Duodenal mucosa (tissue), 2 donors: ENCODE measurements around the gene KDM4F.

ENCODE experiments used
- H3K27ac ChIP-seq: one replicate; pipeline ENCODE4 v1.7.0; 2013; ENCODE audit warnings: low read depth, low read length
- H3K27me3 ChIP-seq, 2 donors: one replicate each; pipeline ENCODE4 v1.7.0; 2013; ENCODE audit warnings: low read length in 2 of 2, control low read depth in 1 of 2; ENCODE audit not compliant: insufficient read depth in 2 of 2, control insufficient read depth in 1 of 2
- H3K36me3 ChIP-seq, 2 donors: one replicate each; pipeline ENCODE4 v1.7.0; 2013; ENCODE audit warnings: low read length in 2 of 2, control low read depth in 1 of 2; ENCODE audit not compliant: insufficient read depth in 2 of 2, control insufficient read depth in 1 of 2
- H3K4me1 ChIP-seq, 2 donors: one replicate each; pipeline ENCODE4 v1.7.0; 2013; ENCODE audit warnings: low read length in 2 of 2, control low read depth in 1 of 2; ENCODE audit not compliant: insufficient read depth in 2 of 2, control insufficient read depth in 1 of 2
- H3K4me3 ChIP-seq, 2 donors: one replicate each; pipeline ENCODE4 v1.7.0; 2013; ENCODE audit warnings: low read length in 2 of 2, low read depth in 1 of 2
- H3K9ac ChIP-seq, 2 donors: one replicate each; pipeline ENCODE4 v1.7.0; 2013; ENCODE audit warnings: low read length in 2 of 2, low read depth in 1 of 2
- H3K9me3 ChIP-seq, 2 donors: one replicate each; pipeline ENCODE4 v1.7.0; 2013; ENCODE audit warnings: low read length in 2 of 2, control low read depth in 1 of 2; ENCODE audit not compliant: control insufficient read depth in 1 of 2

Gene KDM4F

GRCh38 chr11:95076416-95076815 is 27.2 kb downstream of the KDM4F start:
- Histone ChIP-seq H3K36me3 (no peaks in the 10 kb centered on the region), H3K9ac (no peak overlapping the region), H3K27me3 (no peaks in the 10 kb centered on the region), H3K4me3 (no peak overlapping the region), H3K27ac (no peak overlapping the region), H3K9me3 (no peaks in the 10 kb centered on the region), H3K4me1 (peaks cover 12 to 17% of the 10 kb centered on the region in 2 donors)

GRCh38 chr11:95076981-95077380 is 27.8 kb downstream of the KDM4F start:
- Histone ChIP-seq H3K9ac (no peak overlapping the region), H3K4me1 (peaks cover 12 to 17% of the 10 kb centered on the region in 2 donors), H3K36me3 (no peaks in the 10 kb centered on the region), H3K9me3 (no peaks in the 10 kb centered on the region), H3K27me3 (no peaks in the 10 kb centered on the region), H3K27ac (no peak overlapping the region), H3K4me3 (no peak overlapping the region)

GRCh38 chr11:95078526-95078925 is 29.3 kb downstream of the KDM4F start:
- H3K4me3 ChIP-seq, result no peak overlapping the region
- no peaks in the 10 kb centered on the region for H3K36me3 ChIP-seq
- no peak overlapping the region for H3K27ac ChIP-seq

GRCh38 chr11:95081010-95081409 is 31.8 kb downstream of the KDM4F start:
- Histone ChIP-seq H3K27me3 (no peaks in the 10 kb centered on the region), H3K4me3 (no peak overlapping the region), H3K36me3 (no peaks in the 10 kb centered on the region), H3K9me3 (no peaks in the 10 kb centered on the region), H3K9ac (no peak overlapping the region), H3K4me1 (peaks cover 0 to 3% of the 10 kb centered on the region in 2 donors), H3K27ac (no peak overlapping the region)

More at GRCh38 chr11:95078526-95078925, 29.3 kb downstream of the KDM4F start:
- Histone ChIP-seq H3K9me3 (no peaks in the 10 kb centered on the region), H3K4me1 (peaks cover 12 to 17% of the 10 kb centered on the region in 2 donors), H3K27me3 (no peaks in the 10 kb centered on the region), H3K9ac (no peak overlapping the region)

GRCh38 chr11:95081412-95081811 is 32.2 kb downstream of the KDM4F start:
- Histone ChIP-seq H3K4me1 (peaks cover 0 to 3% of the 10 kb centered on the region in 2 donors), H3K27ac (no peak overlapping the region), H3K36me3 (no peaks in the 10 kb centered on the region), H3K27me3 (no peaks in the 10 kb centered on the region), H3K9me3 (no peaks in the 10 kb centered on the region), H3K9ac (no peak overlapping the region), H3K4me3 (no peak overlapping the region)

- Histone ChIP-seq H3K36me3 (no peaks in the 10 kb centered on the region), H3K4me3 (no peak overlapping the region), H3K27ac (no peak overlapping the region), H3K9ac (no peak overlapping the region), H3K27me3 (no peaks in the 10 kb centered on the region), H3K4me1 (no peaks in the 10 kb centered on the region), H3K9me3 (no peaks in the 10 kb centered on the region)
Observed at GRCh38 chr11:95082576-95083001, 33.4 kb downstream of the KDM4F start.

GRCh38 chr11:95084509-95084908 is 35.3 kb downstream of the KDM4F start:
- Histone ChIP-seq H3K9me3 (no peaks in the 10 kb centered on the region), H3K27ac (no peak overlapping the region), H3K36me3 (no peaks in the 10 kb centered on the region), H3K4me1 (peaks cover 0 to 4% of the 10 kb centered on the region in 2 donors), H3K27me3 (no peaks in the 10 kb centered on the region), H3K9ac (no peak overlapping the region), H3K4me3 (no peak overlapping the region)

- H3K27me3 ChIP-seq, result no peaks in the 10 kb centered on the region
- no peak overlapping the region for H3K27ac ChIP-seq
- no peak overlapping the region for H3K4me3 ChIP-seq
- no peaks in the 10 kb centered on the region for H3K9me3 ChIP-seq
- peaks cover 0 to 4% of the 10 kb centered on the region in 2 donors for H3K4me1 ChIP-seq
- no peak overlapping the region for H3K9ac ChIP-seq
- H3K36me3 ChIP-seq, result no peaks in the 10 kb centered on the region
Observed at GRCh38 chr11:95085117-95085816, 36.0 kb downstream of the KDM4F start.

GRCh38 chr11:95086151-95086550 is 36.9 kb downstream of the KDM4F start:
- Histone ChIP-seq H3K9ac (no peak overlapping the region), H3K4me1 (peaks cover 9 to 13% of the 10 kb centered on the region in 2 donors), H3K9me3 (no peaks in the 10 kb centered on the region), H3K27ac (no peak overlapping the region), H3K36me3 (no peaks in the 10 kb centered on the region), H3K27me3 (no peaks in the 10 kb centered on the region), H3K4me3 (no peak overlapping the region)

GRCh38 chr11:95086836-95087570 is 37.8 kb downstream of the KDM4F start:
- Histone ChIP-seq H3K27me3 (no peaks in the 10 kb centered on the region), H3K4me3 (no peak overlapping the region), H3K9me3 (no peaks in the 10 kb centered on the region), H3K36me3 (no peaks in the 10 kb centered on the region), H3K27ac (no peak overlapping the region), H3K9ac (no peak overlapping the region), H3K4me1 (peaks cover 17 to 20% of the 10 kb centered on the region in 2 donors)
